PC-3 (cell line): Measurements from ENCODE around the gene OR1I1. TPM values are rescaled to one million over a fixed set of nuclear protein-coding genes. Genes with fewer than 3 reads are reported as not detected.
A peak's percentile ranks its signal among the peaks of the same experiment; 100 is the strongest.

Experiments used
- ATAC-seq: fragments of 200-7000 bp; cut with Tn5 transposase; 2 replicates; pipeline ENCODE4 v1.9.1; 2020; ENCODE audit warnings: mild to moderate bottlenecking, moderate library complexity
- BruUV-seq: library from RNA; stranded (reverse); fragments of 400-500 nt; replicated peaks from 2 replicates; lab custom pipeline; 2021; lab: Mats Ljungman, UMichigan
- CTCF ChIA-PET: fragments of 300-600 bp; sonication (Branson Sonifier 250); formaldehyde crosslinking; loops from one replicate; lab custom pipeline; 2022; ENCODE audit warnings: antibody characterized with exemption; lab: Charles Lee
- POLR2A ChIA-PET: fragments of 300-600 bp; sonication (Branson Sonifier 250); formaldehyde crosslinking; loops from one replicate; lab custom pipeline; 2022; ENCODE audit warnings: antibody characterized with exemption; ENCODE audit not compliant: unreplicated experiment; lab: Charles Lee
- DNase-seq: peaks from one replicate; pipeline ENCODE4 v3.0.0-alpha.2; 2015
- H2AFZ ChIP-seq: fragments of 300-600 bp; sonication (generic); 2 replicates; pipeline ENCODE4 v1.6.0; 2016; ENCODE audit warnings: antibody characterized with exemption, low read length
- H3F3A ChIP-seq: fragments of 300-600 bp; sonication (generic); one replicate; pipeline ENCODE4 v1.6.0; 2017; ENCODE audit warnings: antibody characterized with exemption, low read length, control low read depth, mild to moderate bottlenecking; ENCODE audit not compliant: unreplicated experiment
- H3K27ac ChIP-seq: fragments of 300-600 bp; sonication (generic); 2 replicates; pipeline ENCODE4 v1.5.1; 2016; ENCODE audit warnings: mild to moderate bottlenecking, low read length
- H3K27me3 ChIP-seq: fragments of 300-600 bp; sonication (generic); 2 replicates; pipeline ENCODE4 v1.6.1; 2016; ENCODE audit warnings: low read length, mixed read lengths
- H3K36me3 ChIP-seq: fragments of 300-600 bp; sonication (generic); 2 replicates; pipeline ENCODE4 v1.6.1; 2016; ENCODE audit warnings: low read depth, mixed run types, low read length, mixed read lengths
- H3K4me1 ChIP-seq: fragments of 300-600 bp; sonication (generic); 2 replicates; pipeline ENCODE4 v1.5.1; 2016; ENCODE audit warnings: low read length; ENCODE audit not compliant: insufficient read depth
- H3K4me2 ChIP-seq: fragments of 300-600 bp; sonication (generic); 2 replicates; pipeline ENCODE4 v1.6.0; 2016; ENCODE audit warnings: low read length
- H3K4me3 ChIP-seq: fragments of 300-600 bp; sonication (generic); 2 replicates; pipeline ENCODE4 v1.5.1; 2016; ENCODE audit warnings: mild to moderate bottlenecking, low read length, mixed read lengths
- H3K79me2 ChIP-seq: fragments of 300-600 bp; sonication (generic); 2 replicates; pipeline ENCODE4 v1.6.1; 2017; ENCODE audit warnings: low read length, mixed read lengths
- H3K9ac ChIP-seq: fragments of 300-600 bp; sonication (generic); 2 replicates; pipeline ENCODE4 v1.6.0; 2016; ENCODE audit warnings: mild to moderate bottlenecking, low read length
- H3K9me2 ChIP-seq: fragments of 300-600 bp; sonication (generic); replicated peaks from 2 replicates; pipeline ENCODE4 v1.6.1; 2016; ENCODE audit warnings: mixed run types, low read length, mixed read lengths
- H3K9me3 ChIP-seq: fragments of 300-600 bp; sonication (generic); 2 replicates; pipeline ENCODE4 v1.6.1; 2016; ENCODE audit warnings: low read length, mixed read lengths
- H4K20me1 ChIP-seq: fragments of 300-600 bp; sonication (generic); 2 replicates; pipeline ENCODE4 v1.6.1; 2016; ENCODE audit warnings: low read length, mixed read lengths
- CTCF ChIP-seq: fragments of 300-600 bp; sonication (generic); conservative IDR thresholded peaks from 2 replicates; pipeline ENCODE4 v1.5.1; 2017; ENCODE audit warnings: antibody characterized with exemption, low read depth, mild to moderate bottlenecking, low read length
- EZH2 ChIP-seq: fragments of 300-600 bp; sonication (generic); IDR thresholded peaks from one replicate; pipeline ENCODE4 v1.6.1; 2017; ENCODE audit warnings: antibody characterized with exemption, mild to moderate bottlenecking, low read length; ENCODE audit not compliant: unreplicated experiment
- EZH2phosphoT487 ChIP-seq: fragments of 300-600 bp; sonication (generic); IDR thresholded peaks from 2 replicates; pipeline ENCODE4 v1.6.1; 2018; ENCODE audit warnings: mild to moderate bottlenecking, antibody characterized with exemption, low read length, borderline replicate concordance
- intact Hi-C: fragments of 100-400 bp; cut with micrococcal nuclease; formaldehyde crosslinking; loops from 2 replicates; pipeline ENCODE4 v1.9.0; 2023
- total RNA-seq: library from RNA; depleted of rRNA; stranded (reverse); fragments of >200 nt; gene quantifications from 2 replicates; pipeline ENCODE4 v1.2.3, GENCODE V29; 2014

The OR1I1 gene
- total RNA-seq, 1 experiment from 2014 or later: not detected

DNA sequence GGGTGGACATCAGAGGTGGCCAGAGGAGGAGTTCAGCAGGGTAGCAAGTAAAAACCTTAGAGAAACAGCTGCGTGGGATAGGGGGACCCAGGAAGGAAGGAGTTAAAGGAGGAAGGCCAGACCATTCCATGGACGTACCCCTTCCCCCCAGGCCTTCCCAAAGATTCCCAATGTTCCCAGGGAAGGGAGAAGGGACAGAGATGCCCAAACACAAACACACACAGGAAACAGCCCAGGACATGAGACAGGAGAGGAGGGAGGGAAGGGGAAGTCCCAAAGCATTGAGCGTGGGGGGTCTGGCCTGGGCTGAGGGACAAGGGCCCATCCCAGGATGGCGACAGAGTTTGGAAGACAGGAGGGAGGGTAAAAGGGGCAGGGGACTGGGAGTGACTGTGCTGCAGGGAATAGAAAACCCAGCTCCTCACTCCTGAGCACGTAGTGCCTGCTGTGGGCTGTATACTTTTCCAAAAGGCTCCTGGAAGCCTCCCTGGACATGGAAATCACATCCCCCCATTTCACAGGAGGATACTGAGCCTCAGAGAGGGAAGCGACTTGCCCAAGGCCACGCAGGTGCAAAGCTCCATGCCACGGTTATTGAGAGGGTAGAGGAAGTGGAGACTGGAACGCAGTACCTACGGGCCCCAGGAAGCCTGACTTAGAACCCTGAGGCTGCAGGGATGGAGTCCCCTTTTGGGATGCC, 26.3 kb downstream of the OR1I1 start:
- ATAC-seq (peak; percentile 23), DNase-seq (no peak)
- Histone ChIP-seq H2AFZ (0 out of 2 replicates have a peak overlapping the region, but pooled peaks have one; percentile 13), H3K9me3 (0 out of 2 replicates have a peak, but pooled peaks cover 6% of the 10 kb centered on the region), H3K36me3 (peaks cover 3% of the 10 kb centered on the region), H3K9me2 (no peaks in the 10 kb centered on the region), H3K4me2 (peak overlapping the region; percentile 86), H3K4me3 (peak overlapping the region; percentile 73), H3K27ac (no peak overlapping the region), H3K9ac (peak overlapping the region; percentile 64; the same call in 1 of the 2 replicates), H3F3A (no peaks in the 10 kb centered on the region), H4K20me1 (no peaks in the 10 kb centered on the region), H3K4me1 (peaks cover 5% of the 10 kb centered on the region), H3K27me3 (no peaks in the 10 kb centered on the region), H3K79me2 (no peaks in the 10 kb centered on the region)
- POLR2A ChIA-PET: no interaction called here
- BruUV-seq: no TSS peak
- TF ChIP-seq EZH2: no peak
- TF ChIP-seq EZH2phosphoT487: no peak
- intact Hi-C loops: no loop called here
- CTCF ChIA-PET: no interaction called here

DNA sequence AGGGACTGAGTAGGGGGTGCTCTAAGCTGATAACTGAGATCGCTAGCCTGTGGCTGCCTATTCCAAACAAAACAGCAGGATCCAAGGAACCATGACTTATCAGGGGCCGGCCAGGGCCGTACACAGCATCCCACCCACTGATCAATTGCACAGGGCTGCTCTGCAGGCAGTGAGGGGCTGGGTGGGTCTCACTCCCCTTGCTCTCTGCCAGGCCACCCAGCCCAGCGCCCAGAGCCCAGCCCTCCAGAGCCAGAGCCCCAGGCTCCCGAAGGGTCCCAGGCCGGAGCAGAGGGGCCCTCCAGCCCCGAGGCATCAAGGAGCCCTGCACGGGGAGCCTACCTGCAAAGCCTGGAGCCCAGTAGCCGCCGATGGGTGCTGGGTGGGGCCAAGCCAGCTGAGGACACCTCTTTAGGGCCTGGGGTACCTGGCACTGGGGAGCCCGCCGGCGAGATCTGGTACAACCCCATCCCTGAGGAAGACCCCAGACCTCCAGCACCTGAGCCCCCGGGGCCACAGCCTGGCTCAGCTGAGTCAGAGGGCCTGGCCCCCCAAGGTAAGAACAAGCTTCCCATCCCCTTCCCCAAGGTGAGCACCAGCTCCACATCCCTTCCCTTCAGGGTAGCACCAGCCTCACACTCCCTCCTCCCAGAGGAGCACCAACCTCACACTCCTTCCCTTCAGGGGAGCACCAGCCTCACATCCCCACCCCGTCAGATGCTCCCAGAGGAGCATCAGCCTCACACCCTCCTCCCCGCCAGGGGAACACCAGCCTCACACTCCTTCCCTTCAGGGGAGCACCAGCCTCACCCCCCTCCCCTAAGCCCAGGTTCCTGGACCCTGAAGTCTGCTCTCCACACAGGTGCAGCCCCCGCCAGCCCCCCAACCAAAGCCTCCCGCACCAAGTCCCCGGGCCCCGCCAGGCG, 27.1 kb downstream of the OR1I1 start:
- peaks cover 8% of the 10 kb centered on the region for H3K36me3 ChIP-seq
- no peaks in the 10 kb centered on the region for H3F3A ChIP-seq
- ChIA-PET POLR2A (no interaction called here), CTCF (no interaction called here)
- no peaks in the 10 kb centered on the region for H3K9me2 ChIP-seq
- no peaks in the 10 kb centered on the region for H3K79me2 ChIP-seq
- H3K9me3 ChIP-seq: 0 out of 2 replicates have a peak, but pooled peaks cover 5% of the 10 kb centered on the region
- DNase-seq: no peak
- TF ChIP-seq EZH2phosphoT487 (no peak), EZH2 (no peak), CTCF (no peak)
- no peak overlapping the region for H3K27ac ChIP-seq
- H3K4me1 ChIP-seq: peaks cover 5% of the 10 kb centered on the region
- H3K9ac ChIP-seq: no peak overlapping the region
- no peaks in the 10 kb centered on the region for H3K27me3 ChIP-seq
- H3K4me3 ChIP-seq: no peak overlapping the region
- intact Hi-C loops: no loop called here
- H3K4me2 ChIP-seq: no peak overlapping the region
- no peak for ATAC-seq
- no peaks in the 10 kb centered on the region for H4K20me1 ChIP-seq
- BruUV-seq: no TSS peak
- no peak overlapping the region for H2AFZ ChIP-seq

GRCh38 chr19:15109768-15110417, 27.9 kb downstream of the OR1I1 start:
- Histone ChIP-seq H3K4me1 (peaks cover 5% of the 10 kb centered on the region), H3K9me2 (no peaks in the 10 kb centered on the region), H3K9me3 (no peaks in the 10 kb centered on the region), H3K4me3 (no peak overlapping the region), H3K36me3 (peaks cover 8% of the 10 kb centered on the region; the same call in 1 of the 2 replicates), H3K79me2 (no peaks in the 10 kb centered on the region), H3K4me2 (no peak overlapping the region), H4K20me1 (no peaks in the 10 kb centered on the region), H3K9ac (no peak overlapping the region), H3F3A (no peaks in the 10 kb centered on the region), H2AFZ (no peak overlapping the region), H3K27me3 (no peaks in the 10 kb centered on the region), H3K27ac (no peak overlapping the region)
- intact Hi-C loops: no loop called here
- POLR2A ChIA-PET: no interaction called here
- TF ChIP-seq EZH2phosphoT487 (no peak), EZH2 (no peak), CTCF (no peak)
- CTCF ChIA-PET: no interaction called here
- BruUV-seq: no TSS peak
- DNase-seq (no peak), ATAC-seq (no peak)
